ENCODE data around the gene NKX1-2.

Gene NKX1-2

GRCh38 chr10:124450012-124450782, at the start of gene NKX1-2:
Gene NKX1-2 (minus strand): TSS chr10:124450035. CDS start chr10:124449943, 92 bp downstream.
- intact Hi-C loops (cut with DNase I), result no loop called here
- peak in 22 of 42 donors; percentile 15 to 66 (median 36) for DNase-seq

GRCh38 chr10:124498056-124498455, 48.2 kb upstream of the NKX1-2 start:
- DNase-seq, result peak in 1 of 42 donors; percentile 4
- intact Hi-C loops (cut with DNase I), result no loop called here

- intact Hi-C loops (cut with DNase I), result no loop called here
- DNase-seq, result peak in 2 of 42 donors; percentile 0 to 31
These were observed 47.5 kb upstream of the NKX1-2 start for GRCh38 chr10:124497196-124497881.

- DNase-seq, result peak in 1 of 42 donors; percentile 13
- intact Hi-C loops (cut with DNase I), result no loop called here
These were observed 46.8 kb upstream of the NKX1-2 start for GRCh38 chr10:124496620-124497019.

GRCh38 chr10:124496150-124496549, 46.3 kb upstream of the NKX1-2 start:
- intact Hi-C loops (cut with DNase I), result no loop called here

GRCh38 chr10:124495725-124496124, 45.9 kb upstream of the NKX1-2 start:
- intact Hi-C loops (cut with DNase I), result no loop called here
- DNase-seq, result no peak

More at GRCh38 chr10:124496150-124496549, 46.3 kb upstream of the NKX1-2 start:
- DNase-seq, result peak in 1 of 42 donors; percentile 2

GRCh38 chr10:124495162-124495561, 45.3 kb upstream of the NKX1-2 start:
- peak in 1 of 42 donors; percentile 2 for DNase-seq
- intact Hi-C loops (cut with DNase I), result no loop called here

GRCh38 chr10:124494046-124494807, 44.4 kb upstream of the NKX1-2 start:
- intact Hi-C loops (cut with DNase I), result no loop called here
- DNase-seq, result no peak

GRCh38 chr10:124493214-124493882, 43.5 kb upstream of the NKX1-2 start:
- peak in 1 of 42 donors; percentile 20 for DNase-seq
- intact Hi-C loops (cut with DNase I), result no loop called here

GRCh38 chr10:124492266-124492665, 42.4 kb upstream of the NKX1-2 start:
- no peak for DNase-seq
- intact Hi-C loops (cut with DNase I), result no loop called here

- intact Hi-C loops (cut with DNase I), result no loop called here
- peak in 1 of 42 donors; percentile 9 for DNase-seq
These were observed 41.3 kb upstream of the NKX1-2 start for GRCh38 chr10:124491105-124491504.

- no peak for DNase-seq
- intact Hi-C loops (cut with DNase I), result no loop called here
These were observed 36.8 kb upstream of the NKX1-2 start for GRCh38 chr10:124486635-124487034.

- peak in 1 of 42 donors; percentile 30 for DNase-seq
- intact Hi-C loops (cut with DNase I), result no loop called here
These were observed 34.8 kb upstream of the NKX1-2 start for GRCh38 chr10:124484661-124485060.

- intact Hi-C loops (cut with DNase I), result no loop called here
- DNase-seq, result no peak
These were observed 34.2 kb upstream of the NKX1-2 start for GRCh38 chr10:124484031-124484430.

GRCh38 chr10:124482876-124483275, 33.0 kb upstream of the NKX1-2 start:
- no peak for DNase-seq

GRCh38 chr10:124482236-124482800, 32.5 kb upstream of the NKX1-2 start:
- intact Hi-C loops (cut with DNase I), result no loop called here
- DNase-seq, result no peak

More at GRCh38 chr10:124482876-124483275, 33.0 kb upstream of the NKX1-2 start:
- intact Hi-C loops (cut with DNase I), result no loop called here

GRCh38 chr10:124481717-124482116, 31.9 kb upstream of the NKX1-2 start:
- DNase-seq, result no peak
- intact Hi-C loops (cut with DNase I), result no loop called here

- no peak for DNase-seq
- intact Hi-C loops (cut with DNase I), result no loop called here
These were observed 31.0 kb upstream of the NKX1-2 start for GRCh38 chr10:124480860-124481259.

- DNase-seq, result no peak
- intact Hi-C loops (cut with DNase I), result no loop called here
These were observed 28.7 kb upstream of the NKX1-2 start for GRCh38 chr10:124478515-124478914.

Data from head of caudate nucleus (tissue), 42 donors.